ENCODE results near the gene HRG. TPM values are rescaled to one million over a fixed set of nuclear protein-coding genes. Genes with fewer than 3 reads are reported as not detected.

Gene HRG
- total RNA-seq, 1 donor from 2014 or later = not detected

Small RNAs within 50 kb of the gene (small RNA-seq; reads per million reads assigned to genes)
- gene RF00017 (ENCODE audit: low replicate concordance) = not detected

Other genes starting within 250 kb of the HRG start
- gene CRYGS, start 121.6 kb upstream of the HRG start, total RNA-seq = 0.62 TPM
- 15.4 TPM for gene TBCCD1, start 98.7 kb upstream of the HRG start, total RNA-seq
- 45.7 TPM for gene DNAJB11, start 95.3 kb upstream of the HRG start, total RNA-seq
- gene AHSG, start 53.0 kb upstream of the HRG start, total RNA-seq = not detected
- gene FETUB, start 25.6 kb upstream of the HRG start, total RNA-seq = not detected
- gene KNG1, start 51.3 kb downstream of the HRG start, total RNA-seq = not detected
- gene EIF4A2, start 117.6 kb downstream of the HRG start, total RNA-seq = 863 TPM
- gene RFC4, start 140.5 kb downstream of the HRG start, total RNA-seq = 21.8 TPM
- gene ADIPOQ, start 176.7 kb downstream of the HRG start, total RNA-seq = 0.31 TPM